H9 (cell line): ENCODE measurements around the gene STX1A. TPM values are rescaled to one million over a fixed set of nuclear protein-coding genes. Genes with fewer than 3 reads are reported as not detected.

Experiments used
- DNase-seq: peaks from one replicate; pipeline ENCODE4 v3.0.0-alpha.2; 2017
- H2AFZ ChIP-seq: one replicate; pipeline ENCODE4 v1.6.1; 2013; ENCODE audit warnings: mild to moderate bottlenecking, low read length, control low read depth, moderate library complexity
- H2AK5ac ChIP-seq: 2 replicates; pipeline ENCODE4 v1.6.1; 2013; ENCODE audit warnings: low read length, control low read depth, mixed read lengths; ENCODE audit not compliant: insufficient read length
- H2BK120ac ChIP-seq: one replicate; pipeline ENCODE4 v1.6.1; 2013; ENCODE audit warnings: low read depth, mild to moderate bottlenecking, low read length, control low read depth, inconsistent platforms; ENCODE audit not compliant: poor library complexity, severe bottlenecking
- H2BK12ac ChIP-seq: 2 replicates; pipeline ENCODE4 v1.6.1; 2013; ENCODE audit warnings: low read length, control low read depth, mixed read lengths, low read depth; ENCODE audit not compliant: insufficient read length
- H2BK15ac ChIP-seq: 2 replicates; pipeline ENCODE4 v1.6.1; 2013; ENCODE audit warnings: low read depth, low read length, control low read depth
- H2BK20ac ChIP-seq: one replicate; pipeline ENCODE4 v1.6.1; 2013; ENCODE audit warnings: low read depth, mild to moderate bottlenecking, low read length, control low read depth, inconsistent platforms; ENCODE audit not compliant: poor library complexity, severe bottlenecking
- H2BK5ac ChIP-seq: 2 replicates; pipeline ENCODE4 v1.6.1; 2013; ENCODE audit warnings: low read length, control low read depth, mixed read lengths; ENCODE audit not compliant: insufficient read length
- H3K14ac ChIP-seq: 2 replicates; pipeline ENCODE4 v1.6.1; 2013; ENCODE audit warnings: low read length, control low read depth; ENCODE audit not compliant: insufficient read depth
- H3K18ac ChIP-seq: 2 replicates; pipeline ENCODE4 v1.6.1; 2013; ENCODE audit warnings: low read depth, mild to moderate bottlenecking, mixed read lengths, low read length, control low read depth; ENCODE audit not compliant: insufficient read length
- H3K23ac ChIP-seq: 2 replicates; pipeline ENCODE4 v1.6.1; 2013; ENCODE audit warnings: low read length, control low read depth, mixed read lengths, low read depth; ENCODE audit not compliant: insufficient read length
- H3K23me2 ChIP-seq: 2 replicates; pipeline ENCODE4 v1.6.1; 2013; ENCODE audit warnings: low read depth, mild to moderate bottlenecking, mixed read lengths, low read length, control low read depth; ENCODE audit not compliant: insufficient read length, poor library complexity, severe bottlenecking
- H3K27ac ChIP-seq: 2 replicates; pipeline ENCODE4 v1.5.1; 2013; ENCODE audit warnings: low read length, control low read depth, mixed read lengths, low read depth; ENCODE audit not compliant: insufficient read length
- H3K27me3 ChIP-seq: 2 replicates; pipeline ENCODE4 v1.6.1; 2013; ENCODE audit warnings: low read length, control low read depth, inconsistent platforms; ENCODE audit not compliant: insufficient read depth
- H3K4ac ChIP-seq: 2 replicates; pipeline ENCODE4 v1.6.1; 2013; ENCODE audit warnings: low read depth, mild to moderate bottlenecking, control low read depth, inconsistent platforms, low read length, moderate library complexity
- H3K4me1 ChIP-seq: 2 replicates; pipeline ENCODE4 v1.6.1; 2013; ENCODE audit warnings: low read length, control low read depth, inconsistent platforms; ENCODE audit not compliant: insufficient read depth
- H3K4me2 ChIP-seq: 2 replicates; pipeline ENCODE4 v1.6.1; 2013; ENCODE audit warnings: low read length, control low read depth, mixed read lengths; ENCODE audit not compliant: insufficient read length, insufficient read depth
- H3K56ac ChIP-seq: 2 replicates; pipeline ENCODE4 v1.6.1; 2013; ENCODE audit warnings: low read depth, mild to moderate bottlenecking, mixed read lengths, low read length, control low read depth; ENCODE audit not compliant: insufficient read length
- H3K79me1 ChIP-seq: 2 replicates; pipeline ENCODE4 v1.6.1; 2013; ENCODE audit warnings: low read depth, mild to moderate bottlenecking, moderate library complexity, low read length, control low read depth, inconsistent platforms; ENCODE audit not compliant: insufficient read depth, poor library complexity, severe bottlenecking
- H3K79me2 ChIP-seq: 2 replicates; pipeline ENCODE4 v1.6.1; 2013; ENCODE audit warnings: low read length, control low read depth, inconsistent platforms; ENCODE audit not compliant: insufficient read depth
- H3K9ac ChIP-seq: 2 replicates; pipeline ENCODE4 v1.6.1; 2013; ENCODE audit warnings: low read length, control low read depth, mixed read lengths; ENCODE audit not compliant: insufficient read length; ENCODE audit errors: extremely low read depth
- H3K9me3 ChIP-seq: one replicate; pipeline ENCODE4 v1.6.1; 2013; ENCODE audit warnings: low read depth, low read length, inconsistent platforms; ENCODE audit not compliant: control insufficient read depth
- H3T11ph ChIP-seq: one replicate; pipeline ENCODE4 v1.6.1; 2013; ENCODE audit warnings: mild to moderate bottlenecking, low read length, control low read depth, inconsistent platforms
- H4K20me1 ChIP-seq: one replicate; pipeline ENCODE4 v1.6.1; 2013; ENCODE audit not compliant: control insufficient read depth, insufficient read length, insufficient read depth
- H4K5ac ChIP-seq: 2 replicates; pipeline ENCODE4 v1.6.1; 2013; ENCODE audit warnings: low read depth, mild to moderate bottlenecking, mixed read lengths, low read length, control low read depth; ENCODE audit not compliant: insufficient read length
- H4K8ac ChIP-seq: replicated peaks from 2 replicates; pipeline ENCODE4 v1.6.1; 2013; ENCODE audit warnings: low read length, control low read depth, mixed read lengths, low read depth; ENCODE audit not compliant: insufficient read length
- H4K91ac ChIP-seq: 2 replicates; pipeline ENCODE4 v1.6.1; 2013; ENCODE audit warnings: low read depth, mild to moderate bottlenecking, moderate library complexity, mixed read lengths, low read length, control low read depth; ENCODE audit not compliant: insufficient read length
- H3K27ac Mint-ChIP-seq, 3 experiments: 2 replicates in 2 of 3; 3 replicates in 1 of 3; pipeline ENCODE4 v1.8.0; 2020 to 2021; ENCODE audit warnings: mixed read lengths in 3 of 3, mild to moderate bottlenecking in 1 of 3, moderate library complexity in 1 of 3
- H3K27me3 Mint-ChIP-seq: 2 replicates; pipeline ENCODE4 v1.8.0; 2021; ENCODE audit warnings: low read depth, mild to moderate bottlenecking, moderate library complexity, mixed read lengths
- H3K36me3 Mint-ChIP-seq, 3 experiments: 2 replicates in 2 of 3; 3 replicates in 1 of 3; pipeline ENCODE4 v1.8.0; 2020 to 2021; ENCODE audit warnings: low read depth in 3 of 3, mixed read lengths in 3 of 3; ENCODE audit not compliant: insufficient read depth in 1 of 3
- H3K4me1 Mint-ChIP-seq, 2 experiments: 2 replicates each; pipeline ENCODE4 v1.8.0; 2020; ENCODE audit warnings: mixed read lengths in 2 of 2
- H3K4me3 Mint-ChIP-seq, 2 experiments: 2 replicates in 1 of 2; 3 replicates in 1 of 2; pipeline ENCODE4 v1.8.0; 2020 to 2021; ENCODE audit warnings: mild to moderate bottlenecking in 2 of 2, mixed read lengths in 2 of 2, moderate library complexity in 1 of 2
- H3K9me3 Mint-ChIP-seq, 2 experiments: 2 replicates in 1 of 2; 3 replicates in 1 of 2; pipeline ENCODE4 v1.8.0; 2020; ENCODE audit warnings: mild to moderate bottlenecking in 2 of 2, mixed read lengths in 2 of 2, moderate library complexity in 1 of 2
- CTCF ChIP-seq: fragments of 200-600 bp; sonication (generic); conservative IDR thresholded peaks from 3 replicates; pipeline ENCODE4 v1.8.0; 2021; ENCODE audit warnings: antibody characterized with exemption, mild to moderate bottlenecking
- WGBS: extraction: QIAGEN DNeasy Blood & Tissue Kit; methylation state at CpG from one replicate; pipeline ENCODE4 v1.1.7; 2013; ENCODE audit warnings: missing lambda C conversion rate, low lambda C conversion rate, mixed read lengths; ENCODE audit not compliant: insufficient read length; ENCODE audit errors: extremely low coverage; 5-methylcytosine and 5-hydroxymethylcytosine counted together
- total RNA-seq: library from RNA; stranded (reverse); gene quantifications from 2 replicates; pipeline ENCODE4 v1.2.1, GENCODE V29; 2021

The STX1A gene
- total RNA-seq, 1 experiment from 2014 or later: 10.1 TPM

GRCh38 chr7:73685311-73685710 is 34.2 kb downstream of the STX1A start:
- no peak overlapping the region for H3K23ac ChIP-seq
- H3K18ac ChIP-seq: no peak overlapping the region
- peaks cover 19% of the 10 kb centered on the region for H3K79me1 ChIP-seq
- Mint-ChIP-seq H3K4me1 (peaks cover 14 to 23% of the 10 kb centered on the region in 2 experiments), H3K27me3 (no peaks in the 10 kb centered on the region; the same call in 1 of the 2 replicates), H3K36me3 (peaks cover 32 to 49% (median 40%) of the 10 kb centered on the region in 3 experiments; a peak in 6 of 7 replicates), H3K9me3 (no peaks in the 10 kb centered on the region), H3K4me3 (peak overlapping the region; percentile 79 to 90; a peak in 3 of 5 replicates), H3K27ac (no peak overlapping the region)
- H2BK120ac ChIP-seq: no peak overlapping the region
- no peaks in the 10 kb centered on the region for H3K9me3 ChIP-seq
- no CpG with 5 or more reads among the region's 18 CpGs for WGBS
- no peak overlapping the region for H3K56ac ChIP-seq
- no peak overlapping the region for H3K4ac ChIP-seq
- H2BK5ac ChIP-seq: no peak overlapping the region
- no peak overlapping the region for H2BK15ac ChIP-seq
- H4K20me1 ChIP-seq: peaks cover 3% of the 10 kb centered on the region
- H4K8ac ChIP-seq: no peak overlapping the region
- peaks cover 23% of the 10 kb centered on the region; the same call in 1 of the 2 replicates for H3K79me2 ChIP-seq
- H3K23me2 ChIP-seq: peaks cover 12% of the 10 kb centered on the region
- H3K4me1 ChIP-seq: peaks cover 4% of the 10 kb centered on the region; the same call in 1 of the 2 replicates
- H3K27ac ChIP-seq: no peak overlapping the region
- H2BK12ac ChIP-seq: no peak overlapping the region
- H4K91ac ChIP-seq: no peak overlapping the region
- no peak overlapping the region for H2BK20ac ChIP-seq
- no peak overlapping the region for H2AK5ac ChIP-seq
- no peak for DNase-seq
- no peak overlapping the region for H3T11ph ChIP-seq
- H3K27me3 ChIP-seq: no peaks in the 10 kb centered on the region
- no peak overlapping the region for H3K14ac ChIP-seq
- no peak for TF ChIP-seq CTCF
- no peak overlapping the region for H3K9ac ChIP-seq
- no peak overlapping the region for H2AFZ ChIP-seq
- no peak overlapping the region for H4K5ac ChIP-seq
- no peak overlapping the region for H3K4me2 ChIP-seq
